NCI-H2107 (cell line): ENCODE results near the gene SRCIN1.
"Not testable (repeated sequence)": the region's sequence is repeated elsewhere in the genome, so short reads cannot be mapped to it uniquely, and the experiment has no call there.

Experiments
- DNase-seq: peaks from one replicate; lab custom pipeline; 2025; lab: John Stamatoyannopoulos, UW

The SRCIN1 gene

GRCh38 chr17:38605841-38606645 is at the start of gene SRCIN1:
SRCIN1 (minus strand) TSS chr17:38605952; CDS start chr17:38605705, 247 bp downstream.
- no peak for DNase-seq

- DNase-seq, result no peak
Observed at GRCh38 chr17:38654411-38655398, 49.0 kb upstream of the SRCIN1 start.

GRCh38 chr17:38653679-38654078 is 47.9 kb upstream of the SRCIN1 start:
- no peak for DNase-seq

DNA sequence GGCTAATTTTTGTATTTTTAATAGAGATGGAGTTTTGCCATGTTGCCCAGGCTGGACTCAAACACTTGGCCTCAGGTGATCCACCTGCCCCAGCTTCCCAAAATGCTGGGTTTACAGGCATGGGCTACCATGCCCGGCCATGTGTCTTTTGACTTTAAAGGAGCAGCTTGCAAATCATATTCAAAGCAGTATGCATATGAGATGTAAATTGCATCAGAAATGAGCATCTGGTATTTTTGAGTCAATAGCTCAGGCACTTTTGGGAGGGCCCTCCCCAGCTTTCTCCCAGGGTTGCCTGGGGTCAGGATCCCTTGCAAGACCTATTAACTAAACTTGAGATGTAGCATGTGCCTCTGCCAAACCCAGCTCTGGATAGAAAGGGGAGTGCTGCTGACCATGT is 47.5 kb upstream of the SRCIN1 start:
- DNase-seq, result no peak

- not testable (repeated sequence) for DNase-seq
Observed at GRCh38 chr17:38650653-38651173, 45.0 kb upstream of the SRCIN1 start.

GRCh38 chr17:38637951-38638350 is 32.2 kb upstream of the SRCIN1 start:
- no peak for DNase-seq

GRCh38 chr17:38636054-38636453 is 30.3 kb upstream of the SRCIN1 start:
- DNase-seq, result no peak

GRCh38 chr17:38632334-38632733 is 26.6 kb upstream of the SRCIN1 start:
- DNase-seq, result no peak

DNA sequence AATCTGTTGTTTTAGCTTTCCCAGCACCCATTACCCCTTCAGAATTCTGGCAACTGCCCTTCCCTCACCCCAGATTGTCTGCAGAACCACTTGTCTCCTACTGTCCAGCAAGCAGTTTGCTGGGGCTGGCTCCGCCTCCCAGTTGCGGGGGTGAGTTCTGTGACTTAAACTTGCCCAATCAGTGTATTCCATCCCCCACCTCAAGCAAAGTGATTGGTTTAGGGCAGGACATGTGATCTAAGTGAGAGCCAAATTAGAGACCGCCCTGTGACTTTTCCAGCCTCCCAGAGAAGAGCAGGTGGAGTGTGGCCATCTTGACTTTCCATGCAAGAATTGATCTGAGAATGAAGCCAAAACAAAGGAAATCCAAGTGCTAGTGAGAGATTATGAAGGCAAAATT is 22.7 kb upstream of the SRCIN1 start:
- DNase-seq, result no peak

- DNase-seq, result no peak
Observed at GRCh38 chr17:38627957-38628356, 22.2 kb upstream of the SRCIN1 start.

DNA sequence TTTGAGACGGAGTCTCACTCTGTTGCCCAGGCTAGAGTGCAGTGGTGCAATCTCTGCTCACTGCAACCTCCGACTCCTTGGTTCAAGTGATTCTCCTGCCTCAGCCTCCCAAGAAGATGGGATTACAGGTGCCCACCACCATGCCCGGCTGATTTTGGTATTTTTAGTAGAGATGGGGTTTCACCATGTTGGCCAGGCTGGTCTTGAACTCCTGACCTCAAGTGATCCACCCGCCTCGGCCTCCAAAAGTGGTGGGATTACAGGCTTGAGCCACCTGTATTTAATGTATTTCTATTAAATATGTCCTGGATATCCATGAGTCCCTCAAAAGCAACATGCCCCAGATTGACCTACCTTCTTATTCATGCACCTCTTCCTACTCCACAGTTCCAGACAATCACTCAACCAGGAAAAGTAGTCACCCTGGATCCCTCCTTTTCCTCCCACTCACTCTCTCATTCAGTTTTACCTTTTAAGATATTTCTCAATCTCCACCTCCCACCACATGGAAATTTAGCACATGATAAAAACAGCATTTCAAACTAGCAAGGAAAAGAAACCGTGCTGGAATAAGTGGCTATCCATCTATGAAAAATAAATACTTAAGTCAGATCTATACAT is 21.0 kb upstream of the SRCIN1 start:
- not testable (repeated sequence) for DNase-seq

DNA sequence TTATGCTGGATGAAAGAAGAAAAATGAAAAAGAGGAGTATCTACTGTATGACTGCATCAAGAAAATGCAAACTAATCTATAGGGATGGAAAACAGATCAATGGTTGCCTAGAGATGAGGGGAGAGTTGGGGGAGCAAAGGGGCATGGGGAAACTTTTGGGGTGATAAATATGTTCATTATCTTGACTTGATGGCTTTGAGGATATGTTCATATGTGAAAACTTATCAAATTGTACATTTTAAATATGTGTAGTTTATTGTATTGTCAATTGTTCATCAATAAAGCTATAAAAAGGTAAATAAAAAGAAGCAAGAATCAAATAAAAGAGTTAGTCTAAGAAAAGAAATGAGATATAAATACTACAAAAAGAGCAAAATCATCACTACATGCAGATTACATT is 19.7 kb upstream of the SRCIN1 start:
- DNase-seq, result no peak

DNA sequence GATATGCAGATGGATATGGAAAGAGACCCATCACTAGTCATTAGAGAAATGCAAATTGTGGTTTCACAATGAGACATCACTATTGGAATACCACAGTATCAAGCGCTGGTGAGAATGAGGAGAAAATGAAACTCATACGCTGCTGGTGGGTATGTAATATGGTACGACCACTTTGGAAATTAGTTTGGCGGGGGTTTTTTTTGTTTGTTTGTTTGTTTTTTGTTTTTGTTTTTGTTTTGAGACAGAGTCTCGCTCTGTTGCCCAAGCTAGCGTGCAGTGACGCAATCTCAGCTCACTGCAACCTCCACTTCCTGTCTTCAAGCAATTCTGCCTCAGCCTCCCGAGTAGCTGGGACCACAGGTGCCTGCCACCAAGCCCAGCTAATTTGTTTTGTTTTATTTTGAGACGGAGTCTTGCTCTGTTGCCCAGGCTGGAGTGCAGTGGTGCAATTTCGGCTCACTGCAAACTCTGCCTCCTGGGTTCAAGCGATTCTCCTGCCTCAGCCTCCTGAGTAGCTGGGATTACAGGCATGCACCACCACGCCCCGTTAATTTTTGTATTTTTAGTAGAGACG is 19.1 kb upstream of the SRCIN1 start:
- not testable (repeated sequence) for DNase-seq

DNA sequence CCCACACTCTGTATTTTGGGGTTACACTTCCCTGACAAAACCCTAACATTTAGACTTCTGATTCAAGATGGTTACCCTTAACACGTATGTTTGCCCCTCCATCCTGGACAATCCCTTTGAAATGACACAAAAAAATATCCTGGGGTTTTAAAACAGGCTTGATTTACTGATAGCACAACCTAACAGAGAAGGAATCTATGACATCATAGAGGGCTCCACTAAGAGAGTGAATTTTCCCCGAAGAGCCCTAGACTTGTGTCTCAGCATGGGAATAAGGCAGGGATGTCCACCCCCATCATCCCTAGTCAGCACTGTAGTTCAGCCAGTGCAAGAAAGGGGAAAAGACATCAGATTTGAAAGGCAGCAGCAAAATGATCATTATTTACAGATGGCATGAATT is 15.8 kb upstream of the SRCIN1 start:
- DNase-seq, result no peak

DNA sequence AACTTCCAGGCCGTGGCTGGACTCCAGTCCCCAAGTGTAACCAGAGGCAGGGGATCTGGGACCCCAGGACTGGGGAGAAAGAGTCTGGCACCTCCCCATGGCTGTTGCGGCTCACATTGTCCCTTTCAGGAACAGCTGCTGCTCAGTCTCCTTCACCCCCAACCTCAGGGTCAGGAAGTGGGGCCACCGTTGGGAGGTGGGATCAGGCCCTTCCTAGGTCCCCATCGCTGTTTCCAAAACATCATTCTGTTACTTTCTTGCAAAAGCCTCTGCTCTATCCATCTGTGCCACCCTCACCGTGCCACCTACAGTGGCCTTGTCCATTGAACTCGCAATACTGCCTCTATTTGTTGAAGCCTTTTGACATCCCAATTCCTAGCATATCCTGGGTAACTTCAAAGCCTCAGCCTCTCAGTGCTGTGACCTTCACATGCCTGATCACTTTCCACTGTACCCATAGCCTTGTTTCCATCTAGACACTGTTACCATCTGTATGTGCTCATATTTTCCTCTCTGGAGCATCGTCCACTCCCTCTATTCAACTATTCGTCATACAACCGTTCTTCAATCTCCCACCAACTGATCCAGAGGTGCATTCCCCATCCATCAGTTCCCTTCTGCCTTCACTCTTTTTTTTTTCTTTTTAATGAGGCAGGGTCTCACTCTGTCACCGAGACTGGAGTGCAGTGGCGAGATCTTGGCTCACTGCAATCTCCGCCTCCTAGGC is 15.0 kb upstream of the SRCIN1 start:
- DNase-seq, result no peak

GRCh38 chr17:38619937-38620550 is 14.3 kb upstream of the SRCIN1 start:
- DNase-seq, result no peak

GRCh38 chr17:38619451-38619795 is 13.7 kb upstream of the SRCIN1 start:
- no peak for DNase-seq

DNA sequence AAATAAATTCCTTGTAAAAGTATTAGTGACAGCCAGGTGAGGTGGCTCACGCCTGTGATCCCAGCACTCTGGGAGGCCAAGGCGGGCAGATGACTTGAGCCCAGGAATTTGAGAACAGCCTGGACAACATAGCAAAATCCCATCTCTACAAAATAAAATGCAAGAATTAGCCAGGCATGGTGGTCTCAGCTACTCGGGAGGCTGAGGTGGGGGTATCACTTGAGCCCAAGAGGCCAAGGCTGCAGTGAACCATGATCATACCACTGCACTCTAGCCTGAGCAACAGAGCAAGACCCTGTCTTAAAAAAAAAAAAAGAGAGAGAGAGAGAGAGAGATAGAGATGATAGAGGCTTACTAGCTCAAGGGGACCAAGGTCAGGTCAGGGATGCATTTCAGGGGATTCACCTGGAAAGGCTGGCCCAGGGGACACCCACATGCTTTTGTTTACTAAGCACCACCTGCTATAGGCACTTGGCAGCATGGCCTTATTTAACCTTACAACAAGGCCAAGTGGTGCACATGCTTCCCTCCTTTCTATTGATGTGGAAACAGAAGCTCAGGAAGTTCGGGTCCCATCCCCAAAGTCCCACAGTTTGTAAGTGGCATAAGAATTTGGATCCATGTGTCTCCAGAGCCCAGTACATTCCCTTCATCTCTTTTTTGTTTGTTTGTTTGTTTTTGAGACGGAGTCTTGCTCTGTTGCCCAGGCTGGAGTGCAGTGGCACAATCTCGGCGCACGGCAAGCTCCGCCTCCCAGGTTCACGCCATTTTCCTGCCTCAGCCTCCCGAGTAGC is 12.4 kb upstream of the SRCIN1 start:
- DNase-seq, result no peak

DNA sequence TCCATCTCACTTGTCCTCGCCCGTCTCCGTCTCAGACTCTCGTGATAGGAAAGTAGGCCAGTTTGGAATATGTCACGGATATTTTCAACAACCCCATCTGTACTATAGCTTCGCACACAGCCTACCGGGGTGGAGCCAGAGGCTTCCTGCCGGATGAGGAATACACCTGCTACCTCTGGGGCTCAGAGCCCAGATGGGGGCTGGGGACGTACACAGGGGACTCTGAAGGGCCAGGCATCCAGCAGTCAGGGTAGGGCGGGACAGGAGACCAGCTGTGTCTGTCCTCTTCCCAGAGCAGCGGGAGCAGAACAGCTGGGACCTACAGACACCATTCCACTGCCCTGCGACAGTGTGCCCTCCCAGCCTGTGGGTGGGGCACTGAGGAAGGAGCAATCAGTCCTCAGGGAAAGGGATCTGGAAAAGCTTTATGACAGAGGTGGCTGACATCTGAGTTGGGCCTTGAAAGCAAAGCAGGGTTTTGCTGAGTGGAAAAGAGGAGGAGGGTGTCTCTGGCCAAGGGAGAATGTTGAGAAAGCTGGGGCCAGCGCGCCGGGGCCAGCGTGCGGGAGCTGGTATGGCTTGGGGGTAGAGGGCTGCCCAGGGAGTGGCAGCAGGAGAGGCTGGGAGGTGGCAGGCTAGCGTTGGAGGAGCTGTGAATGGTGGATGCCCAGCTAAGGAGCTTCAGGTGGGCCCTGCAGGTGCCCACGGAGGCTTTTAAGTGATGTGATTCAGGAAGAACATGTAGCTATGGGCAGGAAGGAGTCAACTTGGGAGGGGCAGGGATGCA is 11.5 kb upstream of the SRCIN1 start:
- no peak for DNase-seq
